HG03280 (cell line): ENCODE data around the gene CALD1.

Experiments used
- ATAC-seq: cut with Tn5 transposase; IDR thresholded peaks from one replicate; pipeline ENCODE4 v1.9.1; 2021; ENCODE audit warnings: mild to moderate bottlenecking, moderate library complexity; ENCODE audit not compliant: unreplicated experiment

Gene CALD1

GRCh38 chr7:134891696-134892678 lies 112.6 kb downstream of the CALD1 start:
- no peak for ATAC-seq

- no peak for ATAC-seq
Observed at GRCh38 chr7:134892963-134893362, 113.5 kb downstream of the CALD1 start.

- ATAC-seq, result no peak
Observed at GRCh38 chr7:134893920-134894319, 114.5 kb downstream of the CALD1 start.

GRCh38 chr7:134894928-134895327 lies 115.5 kb downstream of the CALD1 start:
- ATAC-seq, result no peak

- no peak for ATAC-seq
Observed at GRCh38 chr7:134896073-134896472, 116.6 kb downstream of the CALD1 start.

- ATAC-seq, result no peak
Observed at GRCh38 chr7:134897936-134898335, 118.5 kb downstream of the CALD1 start.

- no peak for ATAC-seq
Observed at GRCh38 chr7:134899729-134900128, 120.3 kb downstream of the CALD1 start.

GRCh38 chr7:134900166-134900982 lies 120.9 kb downstream of the CALD1 start:
- ATAC-seq, result peak; percentile 72

- ATAC-seq, result no peak
Observed at GRCh38 chr7:134901389-134902020, 122.1 kb downstream of the CALD1 start.

- no peak for ATAC-seq
Observed at GRCh38 chr7:134902058-134902457, 122.6 kb downstream of the CALD1 start.

- no peak for ATAC-seq
Observed at GRCh38 chr7:134903073-134903790, 123.8 kb downstream of the CALD1 start.

- ATAC-seq, result no peak
Observed at GRCh38 chr7:134905375-134905774, 125.9 kb downstream of the CALD1 start.

- no peak for ATAC-seq
Observed at GRCh38 chr7:134907000-134907399, 127.6 kb downstream of the CALD1 start.

GRCh38 chr7:134907639-134908038 lies 128.2 kb downstream of the CALD1 start:
- ATAC-seq, result no peak

- no peak for ATAC-seq
Observed at GRCh38 chr7:134908289-134908688, 128.9 kb downstream of the CALD1 start.

- ATAC-seq, result no peak
Observed at GRCh38 chr7:134910214-134910890, 130.9 kb downstream of the CALD1 start.

GRCh38 chr7:134910968-134911367 lies 131.5 kb downstream of the CALD1 start:
- no peak for ATAC-seq

GRCh38 chr7:134916171-134916883 lies 136.9 kb downstream of the CALD1 start:
- no peak for ATAC-seq

GRCh38 chr7:134919240-134919641 lies 139.8 kb downstream of the CALD1 start:
- ATAC-seq, result no peak
